Heart right ventricle (tissue), 16 donors: ENCODE results near the gene SWAP70. TPM values are rescaled to one million over a fixed set of nuclear protein-coding genes. Genes with fewer than 3 reads are reported as not detected.

Experiments
- ATAC-seq, 8 donors: fragments of 200-7000 bp; cut with Tn5 transposase; one replicate each; pipeline ENCODE4 v1.9.1; 2020; ENCODE audit warnings: mild to moderate bottlenecking in 8 of 8, moderate library complexity in 8 of 8, moderate number of reproducible peaks in 1 of 8
- DNase-seq, 2 donors: peaks; one replicate each; pipeline ENCODE4 v3.0.0-alpha.2; 2020
- H3K27ac ChIP-seq, 10 donors: fragments of 200-600 bp; sonication (generic) in 2 of 10; one replicate each; pipeline versions ENCODE4 v1.5.0 to v1.8.0; 2020 to 2022; ENCODE audit warnings: mild to moderate bottlenecking in 3 of 10
- H3K27me3 ChIP-seq, 7 donors: fragments of 200-600 bp; one replicate each; pipeline ENCODE4 v1.8.0; 2021 to 2022; ENCODE audit warnings: mild to moderate bottlenecking in 2 of 7
- H3K36me3 ChIP-seq, 9 donors: fragments of 200-600 bp; sonication (generic) in 1 of 9; one replicate each; pipeline versions ENCODE4 v1.5.0 to v1.8.0; 2020 to 2022; ENCODE audit warnings: mild to moderate bottlenecking in 2 of 9
- H3K4me1 ChIP-seq, 9 donors: fragments of 200-600 bp; sonication (generic) in 1 of 9; one replicate each; pipeline versions ENCODE4 v1.5.0 to v1.8.0; 2020 to 2022; ENCODE audit warnings: mild to moderate bottlenecking in 4 of 9
- H3K4me3 ChIP-seq, 10 donors: fragments of 200-600 bp; sonication (generic) in 2 of 10; one replicate each; pipeline versions ENCODE4 v1.5.0 to v1.8.0; 2020 to 2022; ENCODE audit warnings: mild to moderate bottlenecking in 7 of 10, moderate library complexity in 2 of 10
- H3K9me3 ChIP-seq, 11 donors: fragments of 200-600 bp in 10 of 11; sonication (generic) in 2 of 11; one replicate each; pipeline versions ENCODE4 v1.5.0 to v1.8.0; 2013 to 2022; ENCODE audit warnings: mild to moderate bottlenecking in 2 of 11, control low read depth in 1 of 11, moderate library complexity in 1 of 11
- CTCF ChIP-seq, 9 donors: fragments of 200-600 bp; sonication (generic) in 2 of 9; IDR thresholded peaks; one replicate each; pipeline versions ENCODE4 v1.5.0 to v1.8.0; 2021 to 2022; ENCODE audit warnings: antibody characterized with exemption in 9 of 9, mild to moderate bottlenecking in 5 of 9, moderate library complexity in 1 of 9
- WGBS, 2 donors: extraction: QIAGEN DNeasy Blood & Tissue Kit; methylation state at CpG; one replicate each; pipeline ENCODE4 v1.1.7; 2013; ENCODE audit warnings: inconsistent platforms in 1 of 2; 5-methylcytosine and 5-hydroxymethylcytosine counted together
- intact Hi-C, 10 donors: fragments of 100-400 bp; cut with DNase I; formaldehyde crosslinking; loops; one replicate each; pipeline versions ENCODE4 v1.11.1 to v1.14.2; 2022
- long read RNA-seq, 3 donors: library from polyadenylated mRNA; unstranded; transcript quantifications; one replicate each; pipeline ENCODE4 v2.0.0, GENCODE V29; 2020 to 2021
- polyA plus RNA-seq, 2 donors: library from polyadenylated mRNA; stranded (reverse); fragments of 200-250 nt; gene quantifications; one replicate each; pipeline ENCODE4 v1.2.3, GENCODE V29; 2013
- total RNA-seq, 10 donors: library from RNA; stranded (reverse); fragmentation: NEBNext Ultra II Directional in 3 of 10; extraction: Animal tissue kit (Norgen Biotek cat#: 25700) in 3 of 10; gene quantifications; one replicate each; pipeline versions ENCODE4 v1.2.1 to v1.2.4, GENCODE V29; 2021 to 2023
- donor health status: Arrhythmogenic right ventricular cardiomyopathy.
- donor health status: ischemic (EF 13 %, LVEDD 7.1; RV severe dilation, severe dysfunction).
- donor health status: healthy with polysubstance abuse.
- donor health status: DM: no; HTN: yes; CAD: no.
- donor health status: DM: no; HTN: no; CAD: no.
- donor health status: ischemic (EF 25% LVEDD 6.9; RV normal size, moderate dysfunction).
- donor health status: ischemic (EF 25% LVEDD 5.7; RV mildly dilated, moderate dysfunction).
- donor health status: healthy.
- donor health status: DM: yes; HTN: yes; CAD: no.
- donor health status: Ischemic cardiomyopathy.
- donor health status: ischemic (EF 35%, LVEDD 5.7; RV mildly dilated, moderate dysfunction).
- donor health status: nonischemic (EF 11% LVEDD 7.7; RV severe dilation, severe dysfunction).
- donor health status: DM: yes; HTN: yes; CAD: no.
- donor health status: PGD.
- donor health status: ischemic (EF 29% LVEDD 5.4; RV normal size, mild dysfunction).
- donor health status: nonischemic (EF 23%, LVEDD 6.1; RV moderate dilation, normal function).

Gene SWAP70
- total RNA-seq (10 to 100 TPM; 15.9 to 33.4 (median 20.8) TPM), polyA plus RNA-seq (1 to 10 TPM; 7.8 to 9.7 TPM)
- long read RNA-seq, donor 1, full-length matches to known transcripts: 34 of 42 reads
- long read RNA-seq, donor 1, partial matches to known transcripts: 4 of 42 reads
- long read RNA-seq, donor 1, other reads (novel, unspliced or antisense): 4 of 42 reads
- long read RNA-seq, donor 2, full-length matches to known transcripts: 46 of 58 reads
- long read RNA-seq, donor 2, partial matches to known transcripts: 9 of 58 reads
- long read RNA-seq, donor 2, other reads (novel, unspliced or antisense): 3 of 58 reads
- long read RNA-seq, donor 3, full-length matches to known transcripts: 146 of 209 reads
- long read RNA-seq, donor 3, partial matches to known transcripts: 6 of 209 reads
- long read RNA-seq, donor 3, other reads (novel, unspliced or antisense): 57 of 209 reads

GRCh38 chr11:9663699-9664275 lies at the start of gene SWAP70:
TSS of gene SWAP70 (plus strand) at chr11:9664077. CDS start at chr11:9664180, 103 bp downstream.
- DNase-seq (peak; percentile 89 to 92), ATAC-seq (peak; percentile 96 to 98 (median 97))
- Histone ChIP-seq H3K27ac (peak within 1 kb of the TSS; percentile 87 to 98 (median 95)), H3K4me3 (peak within 1 kb of the TSS; percentile 67 to 100 (median 88)), H3K36me3 (peaks cover 0 to 15% (median 0%) of the 10 kb centered on the region in 9 donors), H3K27me3 (no peaks in the 10 kb centered on the region), H3K9me3 (peaks cover 0 to 23% (median 11%) of the 10 kb centered on the region in 11 donors), H3K4me1 (peaks cover 0 to 36% (median 6%) of the 10 kb centered on the region in 9 donors)
- peak; percentile 24 to 63 (median 35) for TF ChIP-seq CTCF (IDR thresholded peaks at IDR 0.05)
- 0 to 1% methylated on average over 38 of the region's 38 CpGs for WGBS, 2 donors
- intact Hi-C loops: loop anchor here in 7 of 10 donors (1.0 to 10.0 kb wide), 9 partner anchors 46 to 81 kb away; no protein-coding TSS in a partner anchor

- ATAC-seq (no peak), DNase-seq (no peak)
- Histone ChIP-seq H3K27me3 (no peaks in the 10 kb centered on the region), H3K27ac (peak overlapping the region in 8 of 10 donors; percentile 93 to 99 (median 97)), H3K9me3 (no peaks in the 10 kb centered on the region), H3K36me3 (no peaks in the 10 kb centered on the region), H3K4me1 (peaks cover 3 to 34% (median 24%) of the 10 kb centered on the region in 9 donors), H3K4me3 (peak overlapping the region in 3 of 10 donors; percentile 59 to 64 (median 64))
- intact Hi-C loops: loop anchor here in 9 of 10 donors (2.0 to 10.0 kb wide), 8 partner anchors 47 to 710 kb away; partner anchors contain the start of genes SWAP70 (in 3 of the 9) and ADM (in 1 of the 9)
- TF ChIP-seq CTCF (IDR thresholded peaks at IDR 0.05): no peak
- 82 to 87% methylated on average over 2 of the region's 2 CpGs for WGBS, 2 donors
Observed at GRCh38 chr11:9615031-9615451, 48.8 kb upstream of the SWAP70 start.

GRCh38 chr11:9616042-9616675 lies 47.7 kb upstream of the SWAP70 start:
- no peaks in the 10 kb centered on the region for H3K36me3 ChIP-seq
- no peak for TF ChIP-seq CTCF (IDR thresholded peaks at IDR 0.05)
- 59 to 72% methylated on average over 2 of the region's 2 CpGs for WGBS, 2 donors
- H3K9me3 ChIP-seq: no peaks in the 10 kb centered on the region
- no peak for ATAC-seq
- no peaks in the 10 kb centered on the region for H3K27me3 ChIP-seq
- no peak overlapping the region for H3K4me3 ChIP-seq
- peaks cover 3 to 34% (median 24%) of the 10 kb centered on the region in 9 donors for H3K4me1 ChIP-seq
- H3K27ac ChIP-seq: no peak overlapping the region
- DNase-seq: no peak
- intact Hi-C loops: loop anchor here in 7 of 10 donors (5.0 to 10.0 kb wide), 6 partner anchors 46 to 709 kb away; partner anchors contain the start of genes SWAP70 (in 2 of the 7) and ADM (in 1 of the 7)

- TF ChIP-seq CTCF (IDR thresholded peaks at IDR 0.05): no peak
- 98 to 100% methylated on average over 4 of the region's 4 CpGs for WGBS, 2 donors
- DNase-seq (no peak), ATAC-seq (no peak)
- no peak overlapping the region for H3K27ac ChIP-seq
- H3K9me3 ChIP-seq: no peaks in the 10 kb centered on the region
- intact Hi-C loops: loop anchor here in 7 of 10 donors (5.0 to 10.0 kb wide), 6 partner anchors 45 to 708 kb away; partner anchors contain the start of genes SWAP70 (in 2 of the 7) and ADM (in 1 of the 7)
- H3K4me1 ChIP-seq: peaks cover 3 to 34% (median 24%) of the 10 kb centered on the region in 9 donors
- H3K4me3 ChIP-seq: no peak overlapping the region
- H3K27me3 ChIP-seq: no peaks in the 10 kb centered on the region
- no peaks in the 10 kb centered on the region for H3K36me3 ChIP-seq
Observed at GRCh38 chr11:9616858-9617257, 47.0 kb upstream of the SWAP70 start.
